Suprapubic skin (tissue), 4 donors: ENCODE data around the gene SOCS7. TPM values are rescaled to one million over a fixed set of nuclear protein-coding genes. Genes with fewer than 3 reads are reported as not detected.
A peak's percentile ranks its signal among the peaks of the same experiment; 100 is the strongest.

Source experiments
- DNase-seq, 2 donors: peaks; one replicate each; pipeline ENCODE4 v3.0.0-alpha.2; 2019; ENCODE audit warnings: low spot score in 2 of 2
- H3K27ac ChIP-seq: fragments of 200-600 bp; sonication (generic); one replicate; pipeline ENCODE4 v1.5.1; 2019
- H3K27me3 ChIP-seq: fragments of 200-600 bp; sonication (generic); one replicate; pipeline ENCODE4 v1.5.1; 2019
- H3K36me3 ChIP-seq: fragments of 200-600 bp; sonication (generic); one replicate; pipeline ENCODE4 v1.5.1; 2019
- H3K4me1 ChIP-seq: fragments of 200-600 bp; sonication (generic); one replicate; pipeline ENCODE4 v1.5.1; 2019
- H3K4me3 ChIP-seq: fragments of 200-600 bp; sonication (generic); one replicate; pipeline ENCODE4 v1.5.1; 2019; ENCODE audit warnings: mild to moderate bottlenecking
- H3K9me3 ChIP-seq: fragments of 200-600 bp; sonication (generic); one replicate; pipeline ENCODE4 v1.5.1; 2019
- EP300 ChIP-seq: sonication (generic); formaldehyde crosslinking; IDR thresholded peaks from one replicate; pipeline ENCODE4 v1.6.1; 2017; ENCODE audit warnings: antibody characterized with exemption
- POLR2A ChIP-seq, 2 donors: fragments of 450-650 bp; IDR thresholded peaks; one replicate each; pipeline ENCODE4 v1.6.1; 2017; ENCODE audit warnings: antibody characterized with exemption in 2 of 2, mild to moderate bottlenecking in 2 of 2, moderate library complexity in 2 of 2
- POLR2AphosphoS5 ChIP-seq, 3 donors: sonication (generic); formaldehyde crosslinking; IDR thresholded peaks; one replicate each; pipeline ENCODE4 v1.6.1; 2017; ENCODE audit warnings: antibody characterized with exemption in 3 of 3
- WGBS: methylation state at CpG from one replicate; pipeline ENCODE4 v1.1.5; 2018; 5-methylcytosine and 5-hydroxymethylcytosine counted together
- total RNA-seq, 4 donors: library from RNA; depleted of rRNA; stranded (reverse); fragments of >200 nt; gene quantifications; one replicate each; pipeline ENCODE4 v1.1.0, GENCODE V29; 2016
- TF ChIP-seq, protein P1 (sequence below), 2 donors: fragments of 200-600 bp in 1 of 2; fragments of 450-650 bp in 1 of 2; sonication (generic) in 1 of 2; IDR thresholded peaks; one replicate each; pipeline ENCODE4 v1.5.1; 2016 to 2019; ENCODE audit warnings: antibody characterized with exemption in 2 of 2, mild to moderate bottlenecking in 1 of 2, moderate library complexity in 1 of 2

Gene SOCS7
- total RNA-seq, 4 donors from 2014 or later, result 20.7 to 44.9 (median 37.1) TPM

DNA sequence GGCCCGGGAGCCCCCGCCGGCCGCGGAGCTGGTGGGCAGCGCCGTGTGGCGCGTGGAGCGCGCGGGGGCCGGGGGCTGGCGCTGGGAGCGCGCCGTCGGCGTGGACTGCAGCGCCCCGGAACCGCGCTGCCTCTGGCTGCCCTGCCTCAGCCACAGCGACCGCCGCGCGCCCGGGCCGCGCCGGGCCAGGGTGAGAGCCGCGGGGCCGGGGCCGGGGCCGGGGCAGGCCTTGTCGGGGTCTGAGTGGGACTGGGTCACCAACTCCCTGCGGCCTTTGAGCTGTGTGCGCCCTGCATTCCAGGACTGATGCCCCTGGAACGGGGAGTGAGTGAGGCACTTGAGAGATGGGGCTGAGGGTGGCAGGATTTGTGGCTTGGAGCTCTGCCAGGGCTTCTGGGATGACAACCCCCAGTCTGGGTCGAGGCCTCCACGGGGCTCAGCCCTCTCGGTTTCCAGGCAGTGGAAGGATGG lies 102.3 kb downstream of the SOCS7 start:
- Histone ChIP-seq H3K27ac (peak overlapping the region; percentile 73), H3K4me3 (peak overlapping the region; percentile 60), H3K36me3 (peaks cover 12% of the 10 kb centered on the region), H3K9me3 (no peaks in the 10 kb centered on the region), H3K27me3 (no peaks in the 10 kb centered on the region), H3K4me1 (peaks cover 75% of the 10 kb centered on the region)
- 0% methylated on average over 2 of the region's 44 CpGs for WGBS
- DNase-seq, result peak in 1 of 2 donors; percentile 82
- TF ChIP-seq POLR2A (IDR thresholded peaks at IDR 0.05), result no peak
- TF ChIP-seq, protein P1, sequence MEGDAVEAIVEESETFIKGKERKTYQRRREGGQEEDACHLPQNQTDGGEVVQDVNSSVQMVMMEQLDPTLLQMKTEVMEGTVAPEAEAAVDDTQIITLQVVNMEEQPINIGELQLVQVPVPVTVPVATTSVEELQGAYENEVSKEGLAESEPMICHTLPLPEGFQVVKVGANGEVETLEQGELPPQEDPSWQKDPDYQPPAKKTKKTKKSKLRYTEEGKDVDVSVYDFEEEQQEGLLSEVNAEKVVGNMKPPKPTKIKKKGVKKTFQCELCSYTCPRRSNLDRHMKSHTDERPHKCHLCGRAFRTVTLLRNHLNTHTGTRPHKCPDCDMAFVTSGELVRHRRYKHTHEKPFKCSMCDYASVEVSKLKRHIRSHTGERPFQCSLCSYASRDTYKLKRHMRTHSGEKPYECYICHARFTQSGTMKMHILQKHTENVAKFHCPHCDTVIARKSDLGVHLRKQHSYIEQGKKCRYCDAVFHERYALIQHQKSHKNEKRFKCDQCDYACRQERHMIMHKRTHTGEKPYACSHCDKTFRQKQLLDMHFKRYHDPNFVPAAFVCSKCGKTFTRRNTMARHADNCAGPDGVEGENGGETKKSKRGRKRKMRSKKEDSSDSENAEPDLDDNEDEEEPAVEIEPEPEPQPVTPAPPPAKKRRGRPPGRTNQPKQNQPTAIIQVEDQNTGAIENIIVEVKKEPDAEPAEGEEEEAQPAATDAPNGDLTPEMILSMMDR (IDR thresholded peaks at IDR 0.05), result no peak
- TF ChIP-seq EP300, result no peak
- TF ChIP-seq POLR2AphosphoS5 (IDR thresholded peaks at IDR 0.05), result no peak

DNA sequence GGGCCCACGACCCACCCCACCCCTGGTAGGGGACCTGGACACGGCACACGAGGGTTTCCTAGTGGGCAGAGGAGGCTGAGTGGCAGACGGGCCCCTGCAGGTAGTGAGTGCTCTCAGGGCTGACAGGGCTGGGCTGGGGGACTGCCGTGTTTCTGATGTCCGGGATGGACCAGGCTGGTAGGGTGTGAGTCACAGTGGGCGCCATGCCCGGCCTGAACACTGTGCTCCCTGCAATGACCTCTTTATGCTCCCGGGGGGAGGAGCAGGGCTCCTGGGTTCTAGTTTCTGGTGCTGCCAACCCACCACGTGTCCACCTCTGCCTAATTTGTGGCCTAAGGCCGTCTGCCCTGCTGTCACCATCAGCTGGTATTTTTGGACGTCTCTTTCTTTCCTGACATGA lies 102.9 kb downstream of the SOCS7 start:
- Histone ChIP-seq H3K27me3 (no peaks in the 10 kb centered on the region), H3K4me1 (peaks cover 73% of the 10 kb centered on the region), H3K4me3 (peak overlapping the region; percentile 60), H3K9me3 (no peaks in the 10 kb centered on the region), H3K36me3 (peaks cover 17% of the 10 kb centered on the region), H3K27ac (peak overlapping the region; percentile 73)
- DNase-seq, result peak in 1 of 2 donors; percentile 88
- WGBS, result 29% methylated on average over 10 of the region's 12 CpGs
- TF ChIP-seq POLR2AphosphoS5 (IDR thresholded peaks at IDR 0.05), result no peak
- TF ChIP-seq, protein P1 (IDR thresholded peaks at IDR 0.05), result no peak
- TF ChIP-seq EP300, result no peak
- no peak for TF ChIP-seq POLR2A (IDR thresholded peaks at IDR 0.05)

Other genes starting within 250 kb of the SOCS7 start
- not detected for gene TBC1D3E, start 223.9 kb upstream of the SOCS7 start, total RNA-seq
- not detected for gene TBC1D3, start 159.3 kb upstream of the SOCS7 start, total RNA-seq
- 10 to 100 TPM; 30.3 to 37.4 (median 32.8) TPM for gene MRPL45, start 54.7 kb upstream of the SOCS7 start, total RNA-seq
- gene GPR179, start 7.9 kb upstream of the SOCS7 start, total RNA-seq, result under 1 TPM in 1 of 4 donors, not detected in 3; 0.17 TPM
- gene ARHGAP23, start 76.6 kb downstream of the SOCS7 start, total RNA-seq, result 100 to 1,000 TPM in 3 of 4 donors, 10 to 100 TPM in 1; 94.8 to 149 (median 121) TPM